ENCODE results near the gene SPRTN.

Gene SPRTN

GRCh38 chr1:231324660-231325059 is 13.4 kb upstream of the SPRTN start:
- TF ChIP-seq CTCF (IDR thresholded peaks at IDR 0.05; ENCODE audit: low read length, missing control alignments): no peak
- H3K4me3 ChIP-seq (replicated peaks; ENCODE audit: low read depth, low read length): no peak overlapping the region
- DNase-seq (ENCODE audit: low read depth): no peak

GRCh38 chr1:231326248-231326647 is 11.8 kb upstream of the SPRTN start:
- no peak overlapping the region for H3K4me3 ChIP-seq (replicated peaks; ENCODE audit: low read depth, low read length)
- DNase-seq (ENCODE audit: low read depth): no peak
- no peak for TF ChIP-seq CTCF (IDR thresholded peaks at IDR 0.05; ENCODE audit: low read length, missing control alignments)

GRCh38 chr1:231327617-231328016 is 10.5 kb upstream of the SPRTN start:
- DNase-seq (ENCODE audit: low read depth): no peak
- TF ChIP-seq CTCF (IDR thresholded peaks at IDR 0.05; ENCODE audit: low read length, missing control alignments): no peak
- H3K4me3 ChIP-seq (replicated peaks; ENCODE audit: low read depth, low read length): no peak overlapping the region

- H3K4me3 ChIP-seq (replicated peaks; ENCODE audit: low read depth, low read length): no peak overlapping the region
- DNase-seq (ENCODE audit: low read depth): no peak
- TF ChIP-seq CTCF (IDR thresholded peaks at IDR 0.05; ENCODE audit: low read length, missing control alignments): no peak
Observed at GRCh38 chr1:231329483-231329882, 8.6 kb upstream of the SPRTN start.

GRCh38 chr1:231332761-231333160 is 5.3 kb upstream of the SPRTN start:
- TF ChIP-seq CTCF (IDR thresholded peaks at IDR 0.05; ENCODE audit: low read length, missing control alignments): no peak
- H3K4me3 ChIP-seq (replicated peaks; ENCODE audit: low read depth, low read length): no peak overlapping the region
- DNase-seq (ENCODE audit: low read depth): no peak

- peak overlapping the region; percentile 100 for H3K4me3 ChIP-seq (replicated peaks; ENCODE audit: low read depth, low read length)
- TF ChIP-seq CTCF (IDR thresholded peaks at IDR 0.05; ENCODE audit: low read length, missing control alignments): no peak
- no peak for DNase-seq (ENCODE audit: low read depth)
Observed at GRCh38 chr1:231334079-231334666, 3.9 kb upstream of the SPRTN start.

GRCh38 chr1:231334952-231335351 is 3.1 kb upstream of the SPRTN start:
- no peak for DNase-seq (ENCODE audit: low read depth)
- no peak for TF ChIP-seq CTCF (IDR thresholded peaks at IDR 0.05; ENCODE audit: low read length, missing control alignments)
- peak overlapping the region; percentile 100 for H3K4me3 ChIP-seq (replicated peaks; ENCODE audit: low read depth, low read length)
